ENCODE data around the gene VEZF1.

The VEZF1 gene

DNA sequence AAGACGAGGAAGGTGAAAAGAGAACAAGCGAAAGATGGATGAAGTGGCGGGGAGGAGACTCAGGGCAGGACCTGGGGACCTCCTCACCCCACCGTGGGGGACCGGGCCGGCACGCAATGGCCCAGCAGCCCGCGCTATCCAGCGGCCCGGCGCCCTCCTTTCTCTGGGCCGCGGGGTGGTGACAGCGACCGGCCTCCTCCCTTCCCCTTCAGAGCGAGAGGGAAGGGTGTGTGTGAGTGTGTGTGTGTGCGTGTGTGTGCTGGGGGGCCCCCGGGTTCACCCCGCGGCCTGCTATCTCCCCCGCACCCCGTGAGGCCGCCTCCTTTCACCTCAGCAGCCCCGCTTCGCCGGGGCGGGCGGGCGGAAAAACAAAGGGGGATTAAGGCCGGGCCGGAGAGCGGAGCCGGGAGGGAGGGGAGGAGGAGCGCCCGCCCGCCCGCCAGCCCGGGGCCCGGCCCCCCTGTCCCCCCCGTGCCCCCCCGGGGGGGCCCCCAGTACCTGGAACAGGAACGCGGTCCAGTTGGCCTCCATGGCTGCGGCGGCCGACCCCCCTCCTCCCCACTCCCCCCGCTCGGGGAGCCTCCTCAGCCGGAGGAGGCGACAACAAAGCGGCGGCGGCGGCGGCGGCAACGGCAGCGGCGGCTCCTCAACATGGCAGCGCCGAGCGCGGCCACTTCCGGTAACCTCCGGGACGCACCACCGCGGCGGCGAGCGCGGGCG is at the start of gene VEZF1:
Gene VEZF1 (minus strand): TSS at position 674 of the 720 bp plus-strand sequence. CDS start 143 bp downstream, at position 531.
- peak within 1 kb of the TSS; percentile 77 for H3K4me3 ChIP-seq (ENCODE audit: low read depth, low read length)
- TF ChIP-seq CTCF (IDR thresholded peaks at IDR 0.05; ENCODE audit: low read depth, low read length): no peak

DNA sequence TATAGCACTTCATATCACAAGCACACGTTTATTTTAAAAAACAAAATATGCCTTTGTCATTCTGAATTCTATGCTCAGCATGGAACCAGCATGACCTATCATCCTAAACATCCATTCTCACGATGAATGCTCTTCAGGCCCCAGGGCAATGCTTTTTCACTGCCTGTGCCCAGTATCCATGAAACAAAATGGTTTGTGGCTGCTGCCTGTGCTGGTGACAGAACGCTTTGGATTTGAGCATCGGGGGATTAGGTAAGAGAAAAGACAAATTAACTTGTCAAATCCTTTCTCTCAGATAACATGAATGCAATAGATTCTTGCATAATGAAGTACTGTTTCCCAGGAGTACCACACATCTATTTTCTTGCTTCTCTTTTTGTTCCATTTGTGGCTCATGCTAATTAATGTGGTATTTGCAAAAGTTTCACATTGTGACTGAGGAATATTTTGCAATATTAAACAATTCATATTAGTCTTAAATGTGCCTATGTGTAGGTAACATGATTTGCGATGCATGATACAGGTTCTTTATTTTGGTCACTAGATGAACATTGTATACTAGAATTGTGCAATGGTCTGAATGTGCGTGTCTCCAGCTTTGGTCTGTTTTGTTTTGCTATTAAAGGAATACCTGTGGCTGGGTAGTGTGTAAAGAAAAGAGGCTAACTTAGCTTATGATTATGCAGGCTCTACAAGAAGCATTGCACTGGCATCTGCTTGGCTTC is 44.8 kb upstream of the VEZF1 start:
- no peak for TF ChIP-seq CTCF (IDR thresholded peaks at IDR 0.05; ENCODE audit: low read depth, low read length)
- H3K4me3 ChIP-seq (ENCODE audit: low read depth, low read length): no peak overlapping the region

- TF ChIP-seq CTCF (IDR thresholded peaks at IDR 0.05; ENCODE audit: low read depth, low read length): no peak
These were observed 40.5 kb upstream of the VEZF1 start for GRCh38 chr17:58028578-58028977.

DNA sequence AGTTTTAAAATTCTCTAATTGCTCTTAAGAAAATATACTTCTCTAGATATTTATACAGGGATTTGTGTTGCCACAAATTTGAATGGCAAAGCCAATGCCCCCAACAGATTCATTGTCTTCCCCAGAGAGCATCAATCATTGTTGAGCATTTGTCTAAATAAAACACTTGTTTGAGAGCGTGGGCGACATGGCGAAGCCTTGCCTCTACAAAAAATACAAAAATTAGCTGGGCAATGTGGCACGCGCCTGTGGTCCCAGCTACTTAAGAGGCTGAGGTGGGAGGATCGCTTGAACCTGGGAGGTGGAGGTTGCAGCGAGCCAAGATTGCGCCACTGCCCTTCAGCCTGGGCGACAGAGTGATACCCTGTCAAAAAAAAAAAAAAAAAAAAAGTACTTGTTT is 32.3 kb upstream of the VEZF1 start:
- H3K4me3 ChIP-seq (ENCODE audit: low read depth, low read length): no peak overlapping the region
- TF ChIP-seq CTCF (IDR thresholded peaks at IDR 0.05; ENCODE audit: low read depth, low read length): no peak

More at GRCh38 chr17:58028578-58028977, 40.5 kb upstream of the VEZF1 start:
- H3K4me3 ChIP-seq (ENCODE audit: low read depth, low read length): no peak overlapping the region

DNA sequence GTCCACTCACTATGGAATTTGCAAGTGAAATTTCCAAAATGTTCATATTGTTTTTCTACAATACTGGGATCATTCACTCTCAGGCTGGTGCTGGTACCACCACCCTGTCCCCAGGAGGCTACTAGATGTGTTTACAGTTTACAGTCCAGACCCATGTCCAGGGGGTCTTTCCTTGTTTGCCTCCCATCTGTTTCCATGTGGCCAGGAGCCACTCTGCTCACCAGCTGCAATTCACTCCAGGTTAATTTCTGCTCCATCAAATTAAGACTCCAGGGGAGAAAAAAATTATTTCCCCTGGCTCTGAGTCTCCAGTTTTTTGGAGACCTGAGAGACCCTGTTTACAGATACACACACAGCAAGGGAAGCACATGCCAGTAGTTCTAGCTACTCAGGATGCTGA is 31.5 kb upstream of the VEZF1 start:
- no peak overlapping the region for H3K4me3 ChIP-seq (ENCODE audit: low read depth, low read length)

GRCh38 chr17:58019039-58019438 is 31.0 kb upstream of the VEZF1 start:
- H3K4me3 ChIP-seq (ENCODE audit: low read depth, low read length): no peak overlapping the region
- TF ChIP-seq CTCF (IDR thresholded peaks at IDR 0.05; ENCODE audit: low read depth, low read length): no peak

More for the DNA sequence above, 31.5 kb upstream of the VEZF1 start:
- TF ChIP-seq CTCF (IDR thresholded peaks at IDR 0.05; ENCODE audit: low read depth, low read length): no peak

Data from WI38 (cell line).